Right lobe of liver (tissue), 6 donors: ENCODE data around the gene RTF2. TPM values are rescaled to one million over a fixed set of nuclear protein-coding genes. Genes with fewer than 3 reads are reported as not detected.

Source experiments
- ATAC-seq, 4 donors: fragments of 200-7000 bp; cut with Tn5 transposase; one replicate each; pipeline ENCODE4 v1.9.1; 2020; ENCODE audit warnings: mild to moderate bottlenecking in 4 of 4, moderate library complexity in 4 of 4
- DNase-seq, 3 donors: peaks; one replicate each; pipeline ENCODE4 v3.0.0-alpha.2; 2020
- H3K27ac ChIP-seq, 3 donors: fragments of 200-600 bp; one replicate each; pipeline ENCODE4 v1.8.0; 2022
- H3K27me3 ChIP-seq, 2 donors: fragments of 200-600 bp; one replicate each; pipeline ENCODE4 v1.8.0; 2022
- H3K36me3 ChIP-seq, 4 donors: fragments of 200-600 bp; sonication (generic) in 1 of 4; one replicate each; pipeline versions ENCODE4 v1.5.1 to v1.8.0; 2017 to 2022; ENCODE audit warnings: control low read depth in 1 of 4
- H3K4me1 ChIP-seq, 4 donors: fragments of 200-600 bp; sonication (generic) in 1 of 4; one replicate each; pipeline versions ENCODE4 v1.5.1 to v1.8.0; 2017 to 2022; ENCODE audit warnings: control low read depth in 1 of 4
- H3K4me3 ChIP-seq, 3 donors: fragments of 200-600 bp; one replicate each; pipeline ENCODE4 v1.8.0; 2022
- H3K9me3 ChIP-seq, 4 donors: fragments of 200-600 bp; sonication (generic) in 1 of 4; one replicate each; pipeline versions ENCODE4 v1.5.1 to v1.8.0; 2017 to 2022; ENCODE audit warnings: control low read depth in 1 of 4
- POLR2A ChIP-seq: fragments of 450-650 bp; IDR thresholded peaks from one replicate; pipeline ENCODE4 v1.6.1; 2017; ENCODE audit warnings: antibody characterized with exemption, mild to moderate bottlenecking
- WGBS: methylation state at CpG from one replicate; pipeline ENCODE4 v1.1.6; 2018; ENCODE audit warnings: low coverage, low lambda C conversion rate; ENCODE audit not compliant: insufficient coverage; ENCODE audit errors: missing lambda C conversion rate; 5-methylcytosine and 5-hydroxymethylcytosine counted together
- intact Hi-C, 2 donors: fragments of 100-400 bp; cut with DNase I; formaldehyde crosslinking; loops; one replicate each; pipeline versions ENCODE4 v1.11.2 to v1.14.1; 2022
- total RNA-seq, 6 experiments: library from RNA; depleted of rRNA in 2 of 6; stranded (reverse); fragments of >200 nt in 2 of 6; fragmentation: NEBNext Ultra II Directional in 3 of 6; extraction: Animal tissue kit (Norgen Biotek cat#: 25700) in 3 of 6; gene quantifications; one replicate each; pipeline versions ENCODE4 v1.1.0 to v1.2.4, GENCODE V29; 2016 to 2023
- TF ChIP-seq, protein P1 (sequence below), 4 donors: fragments of 200-600 bp in 3 of 4; fragments of 450-650 bp in 1 of 4; IDR thresholded peaks; one replicate each; pipeline versions ENCODE4 v1.5.1 to v1.8.0; 2016 to 2022; ENCODE audit warnings: antibody characterized with exemption in 4 of 4, mild to moderate bottlenecking in 2 of 4
- donor health status: DM: no; HTN: yes; CAD: no.
- donor health status: DM: no; HTN: no; CAD: no.
- donor health status: DM: no; HTN: no; CAD: no.
- donor health status: DM: no; HTN: yes; CAD: no.
- donor health status: DM: no; HTN: yes; CAD: no.

Gene RTF2
- total RNA-seq, 6 experiments from 2014 or later = 29.9 to 40.1 (median 32.6) TPM

DNA sequence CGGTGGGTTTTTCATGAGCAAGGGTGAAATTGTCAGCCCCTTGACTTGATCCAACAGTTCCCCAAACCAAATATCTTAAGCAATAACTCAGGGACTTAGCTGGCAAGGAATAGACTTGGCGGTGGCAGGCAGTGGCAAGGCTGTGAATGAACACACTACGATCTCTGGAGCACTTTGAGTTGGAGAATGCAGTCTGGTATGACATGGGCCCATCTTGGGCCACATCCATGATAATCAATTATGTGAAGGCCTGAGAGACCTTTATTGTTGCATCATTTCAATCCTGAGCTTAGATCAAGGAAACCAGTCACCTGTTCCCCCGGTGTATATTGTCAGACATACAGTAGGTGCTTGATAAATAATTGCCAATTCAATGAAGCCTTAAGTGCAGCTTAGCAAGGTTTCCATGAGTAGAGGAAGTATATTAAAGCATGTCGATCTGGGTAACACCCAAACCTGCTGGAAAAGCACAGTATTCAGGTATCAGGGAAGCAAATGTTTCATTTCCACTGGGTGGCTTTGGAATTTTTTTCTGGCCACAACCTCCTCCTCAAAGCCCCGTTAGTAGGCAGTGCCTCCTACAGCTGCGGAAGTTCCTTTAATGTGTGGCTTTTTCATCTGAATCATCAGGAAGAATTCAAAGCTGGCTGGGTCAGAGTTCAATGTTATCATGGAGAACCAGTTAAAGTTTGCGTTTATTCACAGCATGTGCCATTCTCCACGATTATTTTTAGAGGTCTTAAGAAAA lies 46.2 kb upstream of the RTF2 start:
- TF ChIP-seq, protein P1, sequence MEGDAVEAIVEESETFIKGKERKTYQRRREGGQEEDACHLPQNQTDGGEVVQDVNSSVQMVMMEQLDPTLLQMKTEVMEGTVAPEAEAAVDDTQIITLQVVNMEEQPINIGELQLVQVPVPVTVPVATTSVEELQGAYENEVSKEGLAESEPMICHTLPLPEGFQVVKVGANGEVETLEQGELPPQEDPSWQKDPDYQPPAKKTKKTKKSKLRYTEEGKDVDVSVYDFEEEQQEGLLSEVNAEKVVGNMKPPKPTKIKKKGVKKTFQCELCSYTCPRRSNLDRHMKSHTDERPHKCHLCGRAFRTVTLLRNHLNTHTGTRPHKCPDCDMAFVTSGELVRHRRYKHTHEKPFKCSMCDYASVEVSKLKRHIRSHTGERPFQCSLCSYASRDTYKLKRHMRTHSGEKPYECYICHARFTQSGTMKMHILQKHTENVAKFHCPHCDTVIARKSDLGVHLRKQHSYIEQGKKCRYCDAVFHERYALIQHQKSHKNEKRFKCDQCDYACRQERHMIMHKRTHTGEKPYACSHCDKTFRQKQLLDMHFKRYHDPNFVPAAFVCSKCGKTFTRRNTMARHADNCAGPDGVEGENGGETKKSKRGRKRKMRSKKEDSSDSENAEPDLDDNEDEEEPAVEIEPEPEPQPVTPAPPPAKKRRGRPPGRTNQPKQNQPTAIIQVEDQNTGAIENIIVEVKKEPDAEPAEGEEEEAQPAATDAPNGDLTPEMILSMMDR (IDR thresholded peaks at IDR 0.05) = no peak
- TF ChIP-seq POLR2A = no peak
- DNase-seq (no peak), ATAC-seq (peak in 1 of 4 donors; percentile 43)
- 52% methylated on average over 8 of the region's 9 CpGs for WGBS
- H3K9me3 ChIP-seq = no peaks in the 10 kb centered on the region
- no peak overlapping the region for H3K4me3 ChIP-seq
- no peaks in the 10 kb centered on the region for H3K27me3 ChIP-seq
- peaks cover 0 to 4% (median 0%) of the 10 kb centered on the region in 4 donors for H3K4me1 ChIP-seq
- intact Hi-C loops = no loop called here
- H3K36me3 ChIP-seq = no peaks in the 10 kb centered on the region
- no peak overlapping the region for H3K27ac ChIP-seq

- 51% methylated on average over 4 of the region's 4 CpGs for WGBS
Measured at GRCh38 chr20:56422824-56423189, 45.6 kb upstream of the RTF2 start.

GRCh38 chr20:56423211-56423610 lies 45.2 kb upstream of the RTF2 start:
- H3K4me1 ChIP-seq = peaks cover 0 to 4% (median 0%) of the 10 kb centered on the region in 4 donors
- no peak overlapping the region for H3K4me3 ChIP-seq
- H3K27ac ChIP-seq = no peak overlapping the region
- WGBS = 83% methylated on average over 1 of the region's 1 CpG
- H3K9me3 ChIP-seq = no peaks in the 10 kb centered on the region
- intact Hi-C loops = no loop called here
- no peak for DNase-seq
- TF ChIP-seq, protein P1 (IDR thresholded peaks at IDR 0.05) = no peak
- TF ChIP-seq POLR2A = no peak
- no peaks in the 10 kb centered on the region for H3K27me3 ChIP-seq
- no peaks in the 10 kb centered on the region for H3K36me3 ChIP-seq
- no peak for ATAC-seq

More at GRCh38 chr20:56422824-56423189, 45.6 kb upstream of the RTF2 start:
- no peak for TF ChIP-seq POLR2A
- TF ChIP-seq, protein P1 (IDR thresholded peaks at IDR 0.05) = no peak
- peaks cover 0 to 4% (median 0%) of the 10 kb centered on the region in 4 donors for H3K4me1 ChIP-seq
- no peak overlapping the region for H3K27ac ChIP-seq
- no peak overlapping the region for H3K4me3 ChIP-seq
- ATAC-seq = no peak
- no peaks in the 10 kb centered on the region for H3K9me3 ChIP-seq
- no peak for DNase-seq
- H3K27me3 ChIP-seq = no peaks in the 10 kb centered on the region
- H3K36me3 ChIP-seq = no peaks in the 10 kb centered on the region
- intact Hi-C loops = no loop called here

DNA sequence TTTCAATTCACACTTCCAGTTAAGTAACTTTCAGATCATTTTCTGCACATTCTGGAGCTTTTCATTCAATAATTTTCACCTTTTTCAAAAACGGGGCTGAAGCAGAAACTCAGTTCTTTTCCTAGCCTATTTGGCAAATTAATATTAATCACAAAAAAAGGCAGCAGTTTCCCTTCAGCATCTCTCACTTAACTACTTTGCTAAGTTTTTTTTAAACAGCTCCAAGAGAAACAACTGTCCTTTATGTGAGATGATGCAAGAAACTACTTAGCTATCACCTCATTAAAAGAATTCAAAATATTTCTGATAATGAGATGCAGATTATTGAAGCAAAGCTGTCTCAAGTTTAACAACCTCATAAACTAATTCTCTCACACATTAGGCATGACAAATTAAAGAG lies 44.5 kb upstream of the RTF2 start:
- no peak for TF ChIP-seq POLR2A
- TF ChIP-seq, protein P1 (IDR thresholded peaks at IDR 0.05) = no peak
- WGBS = 67% methylated on average over 1 of the region's 1 CpG

More for the DNA sequence above, 44.5 kb upstream of the RTF2 start:
- DNase-seq (no peak), ATAC-seq (no peak)
- Histone ChIP-seq H3K4me3 (no peak overlapping the region), H3K9me3 (no peaks in the 10 kb centered on the region), H3K27ac (no peak overlapping the region), H3K4me1 (peaks cover 0 to 4% (median 0%) of the 10 kb centered on the region in 4 donors), H3K27me3 (no peaks in the 10 kb centered on the region), H3K36me3 (no peaks in the 10 kb centered on the region)
- intact Hi-C loops = no loop called here
